Measurements from ENCODE around the gene ADAMTS17. TPM values are rescaled to one million over a fixed set of nuclear protein-coding genes. Genes with fewer than 3 reads are reported as not detected.

Gene ADAMTS17
- total RNA-seq, 1 experiment from 2014 or later: 4.2 TPM

DNA sequence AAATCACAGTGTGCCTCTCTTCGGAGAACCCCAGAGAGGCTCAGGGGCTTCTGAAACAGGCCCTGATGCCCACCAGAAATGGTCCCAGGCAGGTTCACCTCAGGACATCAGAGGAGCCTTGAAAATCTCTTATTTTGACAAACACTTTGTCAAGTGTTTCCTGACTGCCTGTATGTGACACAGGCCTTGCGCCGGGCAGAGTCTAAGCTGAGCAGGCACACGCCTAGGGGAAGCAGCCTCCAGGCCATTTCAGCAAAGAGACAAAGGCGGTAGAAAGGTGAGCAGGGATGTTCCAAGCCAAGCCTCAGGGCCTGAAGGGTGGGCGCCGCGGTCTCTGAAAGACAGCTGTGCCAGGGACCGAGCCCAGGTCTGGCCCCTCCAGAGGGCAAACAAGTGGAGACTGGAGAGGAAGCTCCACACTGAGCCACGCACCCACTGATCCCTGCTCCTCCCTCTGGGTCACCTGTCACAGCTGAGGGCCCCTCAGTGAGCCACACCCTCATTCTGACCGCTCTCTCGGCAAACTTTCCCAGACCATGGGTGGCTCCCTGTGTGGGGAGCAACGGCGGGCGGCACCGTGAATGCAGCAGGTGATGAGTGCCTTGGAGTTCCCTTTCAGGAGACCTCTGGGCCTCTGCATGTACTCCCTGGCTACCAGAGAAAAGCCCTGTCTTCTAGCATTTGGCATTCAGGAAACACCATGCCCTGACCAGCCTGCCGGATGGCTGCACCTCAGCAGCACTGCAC is 136.1 kb downstream of the ADAMTS17 start:
- ChIA-PET POLR2A (no interaction called here), CTCF (no interaction called here), RAD21 (ENCODE audit: low non-redundant PET in 1 of 2, low total read pairs in 2 of 2, uncharacterized antibody in 2 of 2, unreplicated experiment in 2 of 2) (no interaction called here)
- Histone ChIP-seq H3K36me3 (ENCODE audit: control insufficient read depth in 1 of 2, insufficient read depth in 2 of 2, low read length in 2 of 2) (no peaks in the 10 kb centered on the region), H3K27ac (ENCODE audit: low read depth, low read length) (no peak overlapping the region), H3K9me2 (ENCODE audit: insufficient read depth) (no peaks in the 10 kb centered on the region), H3K4me1 (ENCODE audit: control insufficient read depth in 1 of 2, insufficient read depth in 2 of 2, low read length in 2 of 2) (no peaks in the 10 kb centered on the region), H2AFZ (ENCODE audit: low read depth, low read length, poor library complexity, severe bottlenecking) (no peak overlapping the region), H3K27me3 (ENCODE audit: insufficient read depth, low read length) (no peaks in the 10 kb centered on the region), H3K4me3 (replicated peaks in 1 of 2; ENCODE audit: low read depth in 1 of 2, low read length in 2 of 2) (no peak overlapping the region), H3K4me2 (ENCODE audit: low read length) (no peak overlapping the region), H3K9ac (ENCODE audit: low read length) (no peak overlapping the region), H4K20me1 (ENCODE audit: insufficient read depth) (no peaks in the 10 kb centered on the region), H3K79me2 (ENCODE audit: insufficient read depth, low read length) (no peaks in the 10 kb centered on the region), H3K9me3 (ENCODE audit: control insufficient read depth in 1 of 2, insufficient read depth in 1 of 2, low read depth in 1 of 2, low read length in 2 of 2) (no peaks in the 10 kb centered on the region)
- intact Hi-C loops (cut with micrococcal nuclease): no loop called here
- DNase-seq (ENCODE audit: low read depth, low spot score) (no peak), ATAC-seq (no peak)
- no TSS peak for BruUV-seq (replicated peaks)
- TF ChIP-seq ZNF274 (IDR thresholded peaks at IDR 0.05; ENCODE audit: low read depth, low read length): no peak
- TF ChIP-seq, protein P1, sequence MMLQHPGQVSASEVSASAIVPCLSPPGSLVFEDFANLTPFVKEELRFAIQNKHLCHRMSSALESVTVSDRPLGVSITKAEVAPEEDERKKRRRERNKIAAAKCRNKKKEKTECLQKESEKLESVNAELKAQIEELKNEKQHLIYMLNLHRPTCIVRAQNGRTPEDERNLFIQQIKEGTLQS (IDR thresholded peaks at IDR 0.05): no peak
- no peak for TF ChIP-seq SP1 (IDR thresholded peaks at IDR 0.05; ENCODE audit: low read depth)
- TF ChIP-seq YY1 (IDR thresholded peaks at IDR 0.05; ENCODE audit: extremely low read depth, insufficient replicate concordance, low read depth, low read length): no peak
- TF ChIP-seq SIN3A (IDR thresholded peaks at IDR 0.05; ENCODE audit: low read depth): no peak
- TF ChIP-seq RAD21 (IDR thresholded peaks at IDR 0.05; ENCODE audit: low read depth): no peak
- TF ChIP-seq, protein P2, sequence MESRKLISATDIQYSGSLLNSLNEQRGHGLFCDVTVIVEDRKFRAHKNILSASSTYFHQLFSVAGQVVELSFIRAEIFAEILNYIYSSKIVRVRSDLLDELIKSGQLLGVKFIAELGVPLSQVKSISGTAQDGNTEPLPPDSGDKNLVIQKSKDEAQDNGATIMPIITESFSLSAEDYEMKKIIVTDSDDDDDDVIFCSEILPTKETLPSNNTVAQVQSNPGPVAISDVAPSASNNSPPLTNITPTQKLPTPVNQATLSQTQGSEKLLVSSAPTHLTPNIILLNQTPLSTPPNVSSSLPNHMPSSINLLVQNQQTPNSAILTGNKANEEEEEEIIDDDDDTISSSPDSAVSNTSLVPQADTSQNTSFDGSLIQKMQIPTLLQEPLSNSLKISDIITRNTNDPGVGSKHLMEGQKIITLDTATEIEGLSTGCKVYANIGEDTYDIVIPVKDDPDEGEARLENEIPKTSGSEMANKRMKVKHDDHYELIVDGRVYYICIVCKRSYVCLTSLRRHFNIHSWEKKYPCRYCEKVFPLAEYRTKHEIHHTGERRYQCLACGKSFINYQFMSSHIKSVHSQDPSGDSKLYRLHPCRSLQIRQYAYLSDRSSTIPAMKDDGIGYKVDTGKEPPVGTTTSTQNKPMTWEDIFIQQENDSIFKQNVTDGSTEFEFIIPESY (IDR thresholded peaks at IDR 0.05; ENCODE audit: extremely low read depth, insufficient replicate concordance, low read length): no peak
- TF ChIP-seq JUND (IDR thresholded peaks at IDR 0.05): no peak
- TF ChIP-seq, protein P3, sequence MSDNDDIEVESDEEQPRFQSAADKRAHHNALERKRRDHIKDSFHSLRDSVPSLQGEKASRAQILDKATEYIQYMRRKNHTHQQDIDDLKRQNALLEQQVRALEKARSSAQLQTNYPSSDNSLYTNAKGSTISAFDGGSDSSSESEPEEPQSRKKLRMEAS (IDR thresholded peaks at IDR 0.05): no peak
- TF ChIP-seq CBX3 (IDR thresholded peaks at IDR 0.05; ENCODE audit: low read depth): no peak
- TF ChIP-seq, protein P4, sequence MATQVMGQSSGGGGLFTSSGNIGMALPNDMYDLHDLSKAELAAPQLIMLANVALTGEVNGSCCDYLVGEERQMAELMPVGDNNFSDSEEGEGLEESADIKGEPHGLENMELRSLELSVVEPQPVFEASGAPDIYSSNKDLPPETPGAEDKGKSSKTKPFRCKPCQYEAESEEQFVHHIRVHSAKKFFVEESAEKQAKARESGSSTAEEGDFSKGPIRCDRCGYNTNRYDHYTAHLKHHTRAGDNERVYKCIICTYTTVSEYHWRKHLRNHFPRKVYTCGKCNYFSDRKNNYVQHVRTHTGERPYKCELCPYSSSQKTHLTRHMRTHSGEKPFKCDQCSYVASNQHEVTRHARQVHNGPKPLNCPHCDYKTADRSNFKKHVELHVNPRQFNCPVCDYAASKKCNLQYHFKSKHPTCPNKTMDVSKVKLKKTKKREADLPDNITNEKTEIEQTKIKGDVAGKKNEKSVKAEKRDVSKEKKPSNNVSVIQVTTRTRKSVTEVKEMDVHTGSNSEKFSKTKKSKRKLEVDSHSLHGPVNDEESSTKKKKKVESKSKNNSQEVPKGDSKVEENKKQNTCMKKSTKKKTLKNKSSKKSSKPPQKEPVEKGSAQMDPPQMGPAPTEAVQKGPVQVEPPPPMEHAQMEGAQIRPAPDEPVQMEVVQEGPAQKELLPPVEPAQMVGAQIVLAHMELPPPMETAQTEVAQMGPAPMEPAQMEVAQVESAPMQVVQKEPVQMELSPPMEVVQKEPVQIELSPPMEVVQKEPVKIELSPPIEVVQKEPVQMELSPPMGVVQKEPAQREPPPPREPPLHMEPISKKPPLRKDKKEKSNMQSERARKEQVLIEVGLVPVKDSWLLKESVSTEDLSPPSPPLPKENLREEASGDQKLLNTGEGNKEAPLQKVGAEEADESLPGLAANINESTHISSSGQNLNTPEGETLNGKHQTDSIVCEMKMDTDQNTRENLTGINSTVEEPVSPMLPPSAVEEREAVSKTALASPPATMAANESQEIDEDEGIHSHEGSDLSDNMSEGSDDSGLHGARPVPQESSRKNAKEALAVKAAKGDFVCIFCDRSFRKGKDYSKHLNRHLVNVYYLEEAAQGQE (IDR thresholded peaks at IDR 0.05; ENCODE audit: low read depth): no peak
- TF ChIP-seq POLR2AphosphoS5 (IDR thresholded peaks at IDR 0.05; ENCODE audit: low read depth, low read length): no peak
- no peak for TF ChIP-seq ELF1 (IDR thresholded peaks at IDR 0.05; ENCODE audit: borderline replicate concordance, low read depth)
- TF ChIP-seq ZFX (IDR thresholded peaks at IDR 0.05): no peak
- TF ChIP-seq TCF7L2 (IDR thresholded peaks at IDR 0.05; ENCODE audit: borderline replicate concordance, extremely low read depth, insufficient read depth, insufficient read length): no peak
- no peak for TF ChIP-seq POLR2A (IDR thresholded peaks at IDR 0.05; ENCODE audit: borderline replicate concordance, extremely low read depth, insufficient read depth, insufficient read length)
- TF ChIP-seq EZH2phosphoT487 (IDR thresholded peaks at IDR 0.05; ENCODE audit: borderline replicate concordance): no peak

Measured in HCT116 (cell line).